A673 (cell line): ENCODE data around the gene ZNF630. TPM values are rescaled to one million over a fixed set of nuclear protein-coding genes. Genes with fewer than 3 reads are reported as not detected.

Source experiments
- BruUV-seq: library from RNA; stranded (reverse); fragments of 400-500 nt; replicated peaks from 2 replicates; lab custom pipeline; 2021; lab: Mats Ljungman, UMichigan
- CTCF ChIA-PET: fragments of 300-600 bp; sonication (Branson Sonifier 250); formaldehyde crosslinking; loops from one replicate; lab custom pipeline; 2022; ENCODE audit warnings: antibody characterized with exemption; lab: Charles Lee
- POLR2A ChIA-PET: fragments of 300-600 bp; sonication (Branson Sonifier 250); formaldehyde crosslinking; loops from one replicate; lab custom pipeline; 2022; ENCODE audit warnings: antibody characterized with exemption; ENCODE audit not compliant: low non-redundant PET; lab: Charles Lee
- DNase-seq: peaks from one replicate; pipeline ENCODE4 v3.0.0-alpha.2; 2015; ENCODE audit warnings: low spot score
- H3K27ac ChIP-seq: fragments of 200-600 bp; sonication (generic); 2 replicates; pipeline ENCODE4 v1.5.1; 2016; ENCODE audit warnings: mixed run types, low read depth, mild to moderate bottlenecking, mixed read lengths, antibody characterized with exemption, low read length; ENCODE audit not compliant: poor library complexity, severe bottlenecking
- H3K27me3 ChIP-seq: fragments of 200-600 bp; sonication (generic); replicated peaks from 2 replicates; pipeline ENCODE4 v1.6.1; 2017; ENCODE audit warnings: mixed run types, low read depth, mild to moderate bottlenecking, mixed read lengths, antibody characterized with exemption, low read length; ENCODE audit not compliant: insufficient read depth, poor library complexity
- H3K36me3 ChIP-seq: fragments of 200-600 bp; sonication (generic); 2 replicates; pipeline ENCODE4 v1.6.1; 2016; ENCODE audit warnings: mixed run types, mild to moderate bottlenecking, mixed read lengths, antibody characterized with exemption, low read length; ENCODE audit not compliant: insufficient read depth, poor library complexity, severe bottlenecking
- H3K4me1 ChIP-seq: fragments of 200-600 bp; sonication (generic); 2 replicates; pipeline ENCODE4 v1.6.1; 2017; ENCODE audit warnings: mixed run types, mild to moderate bottlenecking, mixed read lengths, antibody characterized with exemption, low read length; ENCODE audit not compliant: insufficient read depth, poor library complexity, severe bottlenecking
- H3K4me3 ChIP-seq: fragments of 200-600 bp; sonication (generic); 2 replicates; pipeline ENCODE4 v1.5.1; 2016; ENCODE audit warnings: low read depth, mixed run types, mild to moderate bottlenecking, mixed read lengths, low read length; ENCODE audit not compliant: poor library complexity, severe bottlenecking
- H3K9me3 ChIP-seq: fragments of 200-600 bp; sonication (generic); 2 replicates; pipeline ENCODE4 v1.6.1; 2016; ENCODE audit warnings: mixed run types, low read depth, mild to moderate bottlenecking, mixed read lengths, antibody characterized with exemption, low read length; ENCODE audit not compliant: poor library complexity, severe bottlenecking
- EZH2 ChIP-seq: fragments of 200-600 bp; sonication (generic); IDR thresholded peaks from 2 replicates; pipeline ENCODE4 v1.6.1; 2017; ENCODE audit warnings: borderline replicate concordance, low read depth, mild to moderate bottlenecking, mixed read lengths, antibody characterized with exemption, low read length; ENCODE audit not compliant: poor library complexity, severe bottlenecking
- intact Hi-C: fragments of 100-400 bp; cut with micrococcal nuclease; formaldehyde crosslinking; loops from one replicate; pipeline ENCODE4 v1.10.0; 2022; ENCODE audit not compliant: unreplicated experiment
- total RNA-seq: library from RNA; stranded (reverse); gene quantifications from 2 replicates; pipeline ENCODE4 v1.2.3, GENCODE V29; 2021
- TF ChIP-seq, protein P1 (sequence below): fragments of 300-800, 200-600 bp; sonication (generic); conservative IDR thresholded peaks from 2 replicates; pipeline ENCODE4 v1.5.1; 2017; ENCODE audit warnings: low read depth, mild to moderate bottlenecking, antibody characterized with exemption, low read length, moderate library complexity, mixed read lengths

ZNF630 gene
- total RNA-seq, 1 experiment from 2014 or later: 1.6 TPM

DNA sequence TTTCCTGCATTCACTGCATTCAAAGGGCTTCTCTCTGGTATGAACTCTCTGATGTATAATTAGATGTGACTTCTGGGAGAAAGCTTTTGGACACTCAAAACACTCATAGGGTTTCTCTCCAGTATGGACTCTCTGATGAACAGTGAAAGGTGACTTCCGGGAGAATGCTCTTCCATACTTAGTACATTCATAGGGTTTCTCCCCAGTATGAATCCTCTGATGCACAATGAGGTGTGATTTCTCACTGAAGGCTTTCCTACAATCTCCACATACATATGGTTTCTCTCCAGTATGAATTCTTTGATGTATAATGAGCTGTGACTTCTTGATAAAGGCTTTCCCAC, 12.2 kb downstream of the ZNF630 start:
- DNase-seq: no peak
- H3K27ac ChIP-seq: no peak overlapping the region
- no TSS peak for BruUV-seq
- TF ChIP-seq EZH2: no peak
- TF ChIP-seq, protein P1, sequence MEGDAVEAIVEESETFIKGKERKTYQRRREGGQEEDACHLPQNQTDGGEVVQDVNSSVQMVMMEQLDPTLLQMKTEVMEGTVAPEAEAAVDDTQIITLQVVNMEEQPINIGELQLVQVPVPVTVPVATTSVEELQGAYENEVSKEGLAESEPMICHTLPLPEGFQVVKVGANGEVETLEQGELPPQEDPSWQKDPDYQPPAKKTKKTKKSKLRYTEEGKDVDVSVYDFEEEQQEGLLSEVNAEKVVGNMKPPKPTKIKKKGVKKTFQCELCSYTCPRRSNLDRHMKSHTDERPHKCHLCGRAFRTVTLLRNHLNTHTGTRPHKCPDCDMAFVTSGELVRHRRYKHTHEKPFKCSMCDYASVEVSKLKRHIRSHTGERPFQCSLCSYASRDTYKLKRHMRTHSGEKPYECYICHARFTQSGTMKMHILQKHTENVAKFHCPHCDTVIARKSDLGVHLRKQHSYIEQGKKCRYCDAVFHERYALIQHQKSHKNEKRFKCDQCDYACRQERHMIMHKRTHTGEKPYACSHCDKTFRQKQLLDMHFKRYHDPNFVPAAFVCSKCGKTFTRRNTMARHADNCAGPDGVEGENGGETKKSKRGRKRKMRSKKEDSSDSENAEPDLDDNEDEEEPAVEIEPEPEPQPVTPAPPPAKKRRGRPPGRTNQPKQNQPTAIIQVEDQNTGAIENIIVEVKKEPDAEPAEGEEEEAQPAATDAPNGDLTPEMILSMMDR: no peak
- peaks cover 31% of the 10 kb centered on the region for H3K9me3 ChIP-seq
- no peaks in the 10 kb centered on the region for H3K36me3 ChIP-seq
- intact Hi-C loops: no loop called here
- H3K27me3 ChIP-seq: no peaks in the 10 kb centered on the region
- H3K4me3 ChIP-seq: no peak overlapping the region
- H3K4me1 ChIP-seq: no peaks in the 10 kb centered on the region
- ChIA-PET CTCF (no interaction called here), POLR2A (no interaction called here)

DNA sequence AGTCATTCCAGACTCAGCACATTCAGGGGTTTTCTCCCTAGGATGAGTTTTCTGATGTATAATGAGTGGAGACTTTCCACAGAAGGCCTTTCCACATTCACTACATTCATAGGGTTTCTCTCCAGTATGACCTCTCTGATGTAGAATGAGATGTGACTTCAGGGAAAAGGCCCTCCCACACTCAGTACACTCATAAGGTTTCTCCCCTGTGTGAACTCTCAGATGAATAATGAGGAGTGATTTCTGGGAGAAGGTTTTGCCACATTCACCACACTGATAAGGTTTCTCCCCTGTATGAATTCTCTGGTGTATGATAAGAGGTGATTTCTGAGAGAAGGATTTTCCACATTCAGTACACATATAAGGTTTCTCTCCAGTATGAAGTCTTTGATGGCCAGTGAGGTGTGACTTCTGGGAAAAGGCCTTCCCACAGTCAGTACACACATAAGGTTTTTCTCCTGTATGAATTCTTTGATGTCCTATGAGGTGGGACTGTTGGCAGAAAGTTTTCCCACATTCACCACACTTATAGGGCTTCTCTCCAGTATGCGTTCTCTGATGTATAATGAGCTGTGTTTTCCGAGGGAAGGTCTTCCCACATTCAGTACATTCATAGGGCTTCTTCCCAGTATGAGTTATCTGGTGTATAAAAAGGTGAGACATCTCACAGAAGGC, 12.7 kb downstream of the ZNF630 start:
- DNase-seq: no peak
- intact Hi-C loops: no loop called here
- Histone ChIP-seq H3K27ac (no peak overlapping the region), H3K9me3 (peaks cover 31% of the 10 kb centered on the region), H3K36me3 (no peaks in the 10 kb centered on the region), H3K27me3 (no peaks in the 10 kb centered on the region), H3K4me3 (no peak overlapping the region), H3K4me1 (no peaks in the 10 kb centered on the region)
- POLR2A ChIA-PET: no interaction called here
- TF ChIP-seq, protein P1: no peak
- no peak for TF ChIP-seq EZH2
- CTCF ChIA-PET: no interaction called here
- BruUV-seq: no TSS peak

DNA sequence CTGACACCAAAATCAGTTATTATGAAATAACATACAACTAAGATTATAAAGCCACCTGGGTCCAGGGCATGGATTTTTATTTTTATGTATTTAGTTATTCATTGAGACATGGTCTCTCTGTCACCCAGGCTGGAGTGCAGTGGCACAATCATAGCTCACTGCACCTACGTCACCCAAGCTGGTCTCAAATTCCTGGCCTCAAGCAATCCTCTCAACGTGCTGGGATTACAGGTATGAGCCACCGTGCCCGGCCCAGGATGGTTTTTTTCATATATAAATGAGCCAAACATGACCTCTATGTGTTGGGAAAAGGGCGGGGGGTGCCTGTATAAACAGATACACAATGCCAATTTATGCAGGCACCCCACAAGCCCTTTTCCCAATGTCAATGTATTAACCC, 24.6 kb downstream of the ZNF630 start:
- H3K27ac ChIP-seq: peak overlapping the region; percentile 74
- POLR2A ChIA-PET: no interaction called here
- CTCF ChIA-PET: no interaction called here
- BruUV-seq: no TSS peak
- H3K4me1 ChIP-seq: peaks cover 16% of the 10 kb centered on the region
- H3K27me3 ChIP-seq: no peaks in the 10 kb centered on the region
- no peak overlapping the region for H3K4me3 ChIP-seq
- DNase-seq: no peak
- no peaks in the 10 kb centered on the region for H3K36me3 ChIP-seq
- intact Hi-C loops: no loop called here
- no peaks in the 10 kb centered on the region for H3K9me3 ChIP-seq
- TF ChIP-seq, protein P1: no peak
- no peak for TF ChIP-seq EZH2
